WTC11 (cell line): ENCODE measurements around the gene RIMBP2. TPM values are rescaled to one million over a fixed set of nuclear protein-coding genes. Genes with fewer than 3 reads are reported as not detected.

Experiments
- ATAC-seq: fragments of 200-7000 bp; cut with Tn5 transposase; 2 replicates; pipeline ENCODE4 v1.10.0; 2021; ENCODE audit warnings: mild to moderate bottlenecking, moderate library complexity
- CTCF ChIA-PET: fragments of 300-600 bp; sonication (Branson Sonifier 250); formaldehyde crosslinking; loops from one replicate; lab custom pipeline; 2021; ENCODE audit warnings: antibody characterized with exemption; lab: Charles Lee
- POLR2A ChIA-PET: fragments of 350-600 bp; sonication (Branson Sonifier 250); formaldehyde crosslinking; loops from one replicate; lab custom pipeline; 2021; ENCODE audit warnings: antibody characterized with exemption; lab: Charles Lee
- DNase-seq: peaks from one replicate; pipeline ENCODE4 v3.0.0; 2021; ENCODE audit warnings: low spot score
- H3K27ac Mint-ChIP-seq: 2 replicates; pipeline ENCODE4 v1.8.0; 2021; ENCODE audit warnings: mixed read lengths
- H3K27me3 Mint-ChIP-seq: 2 replicates; pipeline ENCODE4 v1.8.0; 2021; ENCODE audit warnings: low read depth, mild to moderate bottlenecking, moderate library complexity, mixed read lengths
- H3K36me3 Mint-ChIP-seq: 2 replicates; pipeline ENCODE4 v1.8.0; 2021; ENCODE audit warnings: mixed read lengths
- H3K4me1 Mint-ChIP-seq: 2 replicates; pipeline ENCODE4 v1.8.0; 2022; ENCODE audit warnings: mixed read lengths
- H3K4me3 Mint-ChIP-seq: 2 replicates; pipeline ENCODE4 v1.8.0; 2021; ENCODE audit warnings: mild to moderate bottlenecking, moderate library complexity, mixed read lengths
- H3K9me3 Mint-ChIP-seq: 2 replicates; pipeline ENCODE4 v1.8.0; 2021; ENCODE audit warnings: mixed read lengths
- ELF4 ChIP-seq: sonication (generic); formaldehyde crosslinking; IDR thresholded peaks from 2 replicates; pipeline ENCODE4 v1.8.1; 2022; ENCODE audit warnings: low read depth, mild to moderate bottlenecking, moderate library complexity, missing genetic modification reagents
- ESRRA ChIP-seq: sonication (generic); formaldehyde crosslinking; IDR thresholded peaks from 2 replicates; pipeline ENCODE4 v1.8.1; 2022; ENCODE audit warnings: mild to moderate bottlenecking, missing genetic modification reagents, borderline replicate concordance
- GRHL2 ChIP-seq: fragments of 250-450 bp; sonication (Bioruptor Pico); IDR thresholded peaks from 2 replicates; pipeline ENCODE4 v1.8.0; 2022; ENCODE audit warnings: mild to moderate bottlenecking, moderate library complexity; ENCODE audit not compliant: insufficient replicate concordance, severe bottlenecking
- SOX15 ChIP-seq: fragments of 250-450 bp; sonication (Bioruptor Pico); IDR thresholded peaks from 2 replicates; pipeline ENCODE4 v1.9.0; 2021; ENCODE audit warnings: mild to moderate bottlenecking
- ZBTB21 ChIP-seq: sonication (generic); formaldehyde crosslinking; IDR thresholded peaks from 2 replicates; pipeline ENCODE4 v1.8.1; 2023; ENCODE audit warnings: mild to moderate bottlenecking, missing genetic modification reagents, borderline replicate concordance
- ZNF317 ChIP-seq: sonication (generic); formaldehyde crosslinking; IDR thresholded peaks from 2 replicates; pipeline ENCODE4 v1.8.1; 2023; ENCODE audit warnings: low read depth, mild to moderate bottlenecking, moderate library complexity, missing genetic modification reagents, borderline replicate concordance
- total RNA-seq: library from RNA; stranded (reverse); gene quantifications from 3 replicates; pipeline ENCODE4 v1.2.3, GENCODE V29; 2021
- TF ChIP-seq, protein P1 (sequence below): fragments of 250-450 bp; sonication (Bioruptor Pico); IDR thresholded peaks from 2 replicates; pipeline ENCODE4 v1.9.0; 2021; ENCODE audit warnings: mild to moderate bottlenecking, borderline replicate concordance
- TF ChIP-seq, protein P2 (sequence below): fragments of 250-450 bp; sonication (Bioruptor Pico); IDR thresholded peaks from 2 replicates; pipeline ENCODE4 v1.9.0; 2021; ENCODE audit warnings: mild to moderate bottlenecking
- TF ChIP-seq, protein P3 (sequence below): fragments of 250-450 bp; sonication (Bioruptor Pico); IDR thresholded peaks from 2 replicates; pipeline ENCODE4 v1.9.0; 2021; ENCODE audit warnings: mild to moderate bottlenecking
- TF ChIP-seq, protein P4 (sequence below): sonication (generic); formaldehyde crosslinking; IDR thresholded peaks from 2 replicates; pipeline ENCODE4 v1.8.1; 2022; ENCODE audit warnings: missing genetic modification reagents, borderline replicate concordance
- TF ChIP-seq, protein P5 (sequence below): sonication (generic); formaldehyde crosslinking; conservative IDR thresholded peaks from 2 replicates; pipeline ENCODE4 v1.8.1; 2023; ENCODE audit warnings: mild to moderate bottlenecking, low read depth, missing genetic modification reagents, moderate library complexity

Gene RIMBP2
- total RNA-seq, 1 experiment from 2014 or later: 2.6 TPM

DNA sequence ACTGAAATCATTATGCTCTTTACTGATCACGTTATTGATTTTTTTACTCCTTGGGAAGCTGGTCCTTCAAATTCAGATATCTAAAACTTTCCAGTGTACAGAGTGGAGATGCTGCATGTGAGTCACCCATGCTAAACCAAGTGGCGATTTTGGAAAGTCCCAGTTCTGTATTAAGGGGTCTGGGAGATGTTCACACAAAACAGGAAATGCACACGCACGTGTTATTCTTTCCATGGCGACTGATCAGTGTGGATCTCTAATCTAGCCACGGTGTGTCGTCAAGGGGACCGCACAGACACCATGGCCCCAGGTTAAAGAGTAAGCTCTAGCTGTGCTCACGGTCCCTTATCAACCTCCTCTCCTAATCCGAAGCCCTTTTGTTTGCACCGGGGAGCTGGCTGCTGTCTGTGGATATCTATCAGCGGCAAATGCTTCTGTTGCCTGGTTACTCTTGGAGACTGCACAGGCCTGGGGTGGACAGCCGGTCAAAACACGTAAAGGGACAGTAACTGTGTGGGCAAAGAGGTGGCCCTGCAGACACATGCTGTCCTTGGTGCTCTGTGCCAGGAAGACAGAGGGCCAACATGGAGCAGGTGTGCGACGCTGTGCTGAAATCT lies 96.6 kb downstream of the RIMBP2 start (continued):
- TF ChIP-seq, protein P1, sequence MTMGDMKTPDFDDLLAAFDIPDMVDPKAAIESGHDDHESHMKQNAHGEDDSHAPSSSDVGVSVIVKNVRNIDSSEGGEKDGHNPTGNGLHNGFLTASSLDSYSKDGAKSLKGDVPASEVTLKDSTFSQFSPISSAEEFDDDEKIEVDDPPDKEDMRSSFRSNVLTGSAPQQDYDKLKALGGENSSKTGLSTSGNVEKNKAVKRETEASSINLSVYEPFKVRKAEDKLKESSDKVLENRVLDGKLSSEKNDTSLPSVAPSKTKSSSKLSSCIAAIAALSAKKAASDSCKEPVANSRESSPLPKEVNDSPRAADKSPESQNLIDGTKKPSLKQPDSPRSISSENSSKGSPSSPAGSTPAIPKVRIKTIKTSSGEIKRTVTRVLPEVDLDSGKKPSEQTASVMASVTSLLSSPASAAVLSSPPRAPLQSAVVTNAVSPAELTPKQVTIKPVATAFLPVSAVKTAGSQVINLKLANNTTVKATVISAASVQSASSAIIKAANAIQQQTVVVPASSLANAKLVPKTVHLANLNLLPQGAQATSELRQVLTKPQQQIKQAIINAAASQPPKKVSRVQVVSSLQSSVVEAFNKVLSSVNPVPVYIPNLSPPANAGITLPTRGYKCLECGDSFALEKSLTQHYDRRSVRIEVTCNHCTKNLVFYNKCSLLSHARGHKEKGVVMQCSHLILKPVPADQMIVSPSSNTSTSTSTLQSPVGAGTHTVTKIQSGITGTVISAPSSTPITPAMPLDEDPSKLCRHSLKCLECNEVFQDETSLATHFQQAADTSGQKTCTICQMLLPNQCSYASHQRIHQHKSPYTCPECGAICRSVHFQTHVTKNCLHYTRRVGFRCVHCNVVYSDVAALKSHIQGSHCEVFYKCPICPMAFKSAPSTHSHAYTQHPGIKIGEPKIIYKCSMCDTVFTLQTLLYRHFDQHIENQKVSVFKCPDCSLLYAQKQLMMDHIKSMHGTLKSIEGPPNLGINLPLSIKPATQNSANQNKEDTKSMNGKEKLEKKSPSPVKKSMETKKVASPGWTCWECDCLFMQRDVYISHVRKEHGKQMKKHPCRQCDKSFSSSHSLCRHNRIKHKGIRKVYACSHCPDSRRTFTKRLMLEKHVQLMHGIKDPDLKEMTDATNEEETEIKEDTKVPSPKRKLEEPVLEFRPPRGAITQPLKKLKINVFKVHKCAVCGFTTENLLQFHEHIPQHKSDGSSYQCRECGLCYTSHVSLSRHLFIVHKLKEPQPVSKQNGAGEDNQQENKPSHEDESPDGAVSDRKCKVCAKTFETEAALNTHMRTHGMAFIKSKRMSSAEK: no peak

DNA sequence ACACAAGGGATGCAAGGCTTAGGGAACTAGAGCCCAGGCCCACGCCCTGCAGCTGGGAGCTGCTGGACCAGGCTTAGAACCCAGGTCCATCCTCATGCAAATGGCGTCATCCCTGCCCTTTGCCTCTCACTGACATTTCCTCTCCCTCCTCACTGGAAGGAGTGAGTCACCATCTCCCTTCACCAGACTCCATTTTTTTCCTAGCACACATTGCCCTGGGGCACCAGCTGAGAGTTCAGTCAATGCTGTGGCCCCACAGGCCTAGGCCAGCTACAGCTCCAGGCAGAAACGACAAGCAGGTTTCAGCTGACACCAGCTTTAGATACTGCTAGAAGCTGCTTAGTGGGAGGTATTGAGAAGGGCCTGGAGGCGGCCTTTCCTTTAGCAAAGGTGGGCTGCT lies 98.9 kb downstream of the RIMBP2 start:
- Mint-ChIP-seq H3K27ac (no peak overlapping the region), H3K4me1 (peaks cover 8% of the 10 kb centered on the region; the same call in 1 of the 2 replicates)
- TF ChIP-seq GRHL2 (no peak), ELF4 (CRISPR knock-in tag) (no peak), ESRRA (CRISPR knock-in tag) (no peak), ZNF317 (CRISPR knock-in tag) (0 out of 2 replicates have a peak, but pooled peaks have one; percentile 27)
- TF ChIP-seq, protein P2, sequence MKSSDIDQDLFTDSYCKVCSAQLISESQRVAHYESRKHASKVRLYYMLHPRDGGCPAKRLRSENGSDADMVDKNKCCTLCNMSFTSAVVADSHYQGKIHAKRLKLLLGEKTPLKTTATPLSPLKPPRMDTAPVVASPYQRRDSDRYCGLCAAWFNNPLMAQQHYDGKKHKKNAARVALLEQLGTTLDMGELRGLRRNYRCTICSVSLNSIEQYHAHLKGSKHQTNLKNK (CRISPR knock-in tag): no peak
- TF ChIP-seq, all 79 proteins: peak for 1
- CTCF ChIA-PET: interaction anchor here (1.0 kb wide), 1 partner anchor 131 kb away, joined by 3 read pairs; no protein-coding TSS in a partner anchor
- Mint-ChIP-seq H3K36me3 (no peaks in the 10 kb centered on the region), H3K27me3 (no peaks in the 10 kb centered on the region), H3K4me3 (no peak overlapping the region), H3K9me3 (peaks cover 3% of the 10 kb centered on the region; the same call in 1 of the 2 replicates)
- DNase-seq (no peak), ATAC-seq (no peak)
- POLR2A ChIA-PET: no interaction called here

DNA sequence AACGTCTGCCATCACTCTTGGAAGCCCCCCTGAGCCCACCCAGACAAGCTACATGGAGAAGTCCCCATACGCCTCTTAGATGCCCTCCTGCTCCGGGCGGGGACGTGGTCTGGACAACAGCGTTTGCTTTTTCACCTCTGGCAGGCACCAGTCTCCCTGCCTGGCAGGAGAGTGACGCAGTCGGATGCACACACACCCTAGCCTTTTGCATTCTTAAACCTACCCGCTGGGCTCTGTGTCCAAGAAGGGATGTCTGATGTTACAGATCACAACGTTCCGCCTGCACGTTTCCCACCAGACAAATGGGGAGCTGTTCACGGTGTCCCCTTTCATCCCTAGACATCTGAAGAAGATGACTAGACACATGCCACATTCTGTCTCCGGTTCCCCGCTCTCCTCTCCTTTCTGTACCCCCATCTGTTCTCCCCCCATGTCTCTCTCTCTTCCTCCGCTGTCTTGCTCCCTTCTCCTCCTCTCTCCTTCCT lies 100.2 kb downstream of the RIMBP2 start:
- POLR2A ChIA-PET: no interaction called here
- DNase-seq (no peak), ATAC-seq (no peak)
- no peaks in the 10 kb centered on the region for H3K36me3 Mint-ChIP-seq
- CTCF ChIA-PET: no interaction called here
- H3K4me3 Mint-ChIP-seq: no peak overlapping the region
- no peak overlapping the region for H3K27ac Mint-ChIP-seq
- TF ChIP-seq, protein P3, sequence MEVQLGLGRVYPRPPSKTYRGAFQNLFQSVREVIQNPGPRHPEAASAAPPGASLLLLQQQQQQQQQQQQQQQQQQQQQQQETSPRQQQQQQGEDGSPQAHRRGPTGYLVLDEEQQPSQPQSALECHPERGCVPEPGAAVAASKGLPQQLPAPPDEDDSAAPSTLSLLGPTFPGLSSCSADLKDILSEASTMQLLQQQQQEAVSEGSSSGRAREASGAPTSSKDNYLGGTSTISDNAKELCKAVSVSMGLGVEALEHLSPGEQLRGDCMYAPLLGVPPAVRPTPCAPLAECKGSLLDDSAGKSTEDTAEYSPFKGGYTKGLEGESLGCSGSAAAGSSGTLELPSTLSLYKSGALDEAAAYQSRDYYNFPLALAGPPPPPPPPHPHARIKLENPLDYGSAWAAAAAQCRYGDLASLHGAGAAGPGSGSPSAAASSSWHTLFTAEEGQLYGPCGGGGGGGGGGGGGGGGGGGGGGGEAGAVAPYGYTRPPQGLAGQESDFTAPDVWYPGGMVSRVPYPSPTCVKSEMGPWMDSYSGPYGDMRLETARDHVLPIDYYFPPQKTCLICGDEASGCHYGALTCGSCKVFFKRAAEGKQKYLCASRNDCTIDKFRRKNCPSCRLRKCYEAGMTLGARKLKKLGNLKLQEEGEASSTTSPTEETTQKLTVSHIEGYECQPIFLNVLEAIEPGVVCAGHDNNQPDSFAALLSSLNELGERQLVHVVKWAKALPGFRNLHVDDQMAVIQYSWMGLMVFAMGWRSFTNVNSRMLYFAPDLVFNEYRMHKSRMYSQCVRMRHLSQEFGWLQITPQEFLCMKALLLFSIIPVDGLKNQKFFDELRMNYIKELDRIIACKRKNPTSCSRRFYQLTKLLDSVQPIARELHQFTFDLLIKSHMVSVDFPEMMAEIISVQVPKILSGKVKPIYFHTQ (CRISPR knock-in tag): no peak
- no peak for TF ChIP-seq ZBTB21 (CRISPR knock-in tag)
- TF ChIP-seq, protein P4, sequence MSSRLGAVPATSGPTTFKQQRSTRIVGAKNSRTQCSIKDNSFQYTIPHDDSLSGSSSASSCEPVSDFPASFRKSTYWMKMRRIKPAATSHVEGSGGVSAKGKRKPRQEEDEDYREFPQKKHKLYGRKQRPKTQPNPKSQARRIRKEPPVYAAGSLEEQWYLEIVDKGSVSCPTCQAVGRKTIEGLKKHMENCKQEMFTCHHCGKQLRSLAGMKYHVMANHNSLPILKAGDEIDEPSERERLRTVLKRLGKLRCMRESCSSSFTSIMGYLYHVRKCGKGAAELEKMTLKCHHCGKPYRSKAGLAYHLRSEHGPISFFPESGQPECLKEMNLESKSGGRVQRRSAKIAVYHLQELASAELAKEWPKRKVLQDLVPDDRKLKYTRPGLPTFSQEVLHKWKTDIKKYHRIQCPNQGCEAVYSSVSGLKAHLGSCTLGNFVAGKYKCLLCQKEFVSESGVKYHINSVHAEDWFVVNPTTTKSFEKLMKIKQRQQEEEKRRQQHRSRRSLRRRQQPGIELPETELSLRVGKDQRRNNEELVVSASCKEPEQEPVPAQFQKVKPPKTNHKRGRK: no peak
- no peak for TF ChIP-seq SOX15 (CRISPR knock-in tag)
- TF ChIP-seq, protein P5, sequence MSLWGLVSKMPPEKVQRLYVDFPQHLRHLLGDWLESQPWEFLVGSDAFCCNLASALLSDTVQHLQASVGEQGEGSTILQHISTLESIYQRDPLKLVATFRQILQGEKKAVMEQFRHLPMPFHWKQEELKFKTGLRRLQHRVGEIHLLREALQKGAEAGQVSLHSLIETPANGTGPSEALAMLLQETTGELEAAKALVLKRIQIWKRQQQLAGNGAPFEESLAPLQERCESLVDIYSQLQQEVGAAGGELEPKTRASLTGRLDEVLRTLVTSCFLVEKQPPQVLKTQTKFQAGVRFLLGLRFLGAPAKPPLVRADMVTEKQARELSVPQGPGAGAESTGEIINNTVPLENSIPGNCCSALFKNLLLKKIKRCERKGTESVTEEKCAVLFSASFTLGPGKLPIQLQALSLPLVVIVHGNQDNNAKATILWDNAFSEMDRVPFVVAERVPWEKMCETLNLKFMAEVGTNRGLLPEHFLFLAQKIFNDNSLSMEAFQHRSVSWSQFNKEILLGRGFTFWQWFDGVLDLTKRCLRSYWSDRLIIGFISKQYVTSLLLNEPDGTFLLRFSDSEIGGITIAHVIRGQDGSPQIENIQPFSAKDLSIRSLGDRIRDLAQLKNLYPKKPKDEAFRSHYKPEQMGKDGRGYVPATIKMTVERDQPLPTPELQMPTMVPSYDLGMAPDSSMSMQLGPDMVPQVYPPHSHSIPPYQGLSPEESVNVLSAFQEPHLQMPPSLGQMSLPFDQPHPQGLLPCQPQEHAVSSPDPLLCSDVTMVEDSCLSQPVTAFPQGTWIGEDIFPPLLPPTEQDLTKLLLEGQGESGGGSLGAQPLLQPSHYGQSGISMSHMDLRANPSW (CRISPR knock-in tag): no peak
- peaks cover 3% of the 10 kb centered on the region; the same call in 1 of the 2 replicates for H3K9me3 Mint-ChIP-seq
- H3K4me1 Mint-ChIP-seq: peaks cover 8% of the 10 kb centered on the region; the same call in 1 of the 2 replicates
- H3K27me3 Mint-ChIP-seq: no peaks in the 10 kb centered on the region
